ELF-1 (cell line): ENCODE measurements around the gene ENGASE.
"Not testable (repeated sequence)": the region's sequence is repeated elsewhere in the genome, so short reads cannot be mapped to it uniquely, and the experiment has no call there.

Experiments
- DNase-seq: peaks from one replicate; pipeline ENCODE4 v3.0.0-alpha.2; 2016; ENCODE audit warnings: low read depth, low spot score

Gene ENGASE

DNA sequence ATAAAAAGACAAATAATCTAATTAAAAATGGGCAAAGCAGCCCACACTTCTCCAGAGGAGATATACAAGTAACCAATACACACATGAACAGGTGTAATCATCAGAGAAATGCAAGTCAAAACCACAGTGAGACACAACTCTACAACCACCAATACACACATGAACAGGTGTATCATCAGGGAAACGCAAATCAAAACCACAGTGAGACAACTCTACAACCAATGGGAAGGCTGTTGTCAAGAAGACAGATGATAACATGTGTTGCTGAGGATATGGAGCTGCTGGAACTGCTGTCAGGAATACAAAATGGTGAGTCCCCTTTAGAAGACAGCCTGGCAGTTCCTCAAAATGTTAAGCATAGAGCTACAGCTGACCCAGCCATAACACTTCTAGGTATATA is 22.5 kb upstream of the ENGASE start:
- no peak for DNase-seq

DNA sequence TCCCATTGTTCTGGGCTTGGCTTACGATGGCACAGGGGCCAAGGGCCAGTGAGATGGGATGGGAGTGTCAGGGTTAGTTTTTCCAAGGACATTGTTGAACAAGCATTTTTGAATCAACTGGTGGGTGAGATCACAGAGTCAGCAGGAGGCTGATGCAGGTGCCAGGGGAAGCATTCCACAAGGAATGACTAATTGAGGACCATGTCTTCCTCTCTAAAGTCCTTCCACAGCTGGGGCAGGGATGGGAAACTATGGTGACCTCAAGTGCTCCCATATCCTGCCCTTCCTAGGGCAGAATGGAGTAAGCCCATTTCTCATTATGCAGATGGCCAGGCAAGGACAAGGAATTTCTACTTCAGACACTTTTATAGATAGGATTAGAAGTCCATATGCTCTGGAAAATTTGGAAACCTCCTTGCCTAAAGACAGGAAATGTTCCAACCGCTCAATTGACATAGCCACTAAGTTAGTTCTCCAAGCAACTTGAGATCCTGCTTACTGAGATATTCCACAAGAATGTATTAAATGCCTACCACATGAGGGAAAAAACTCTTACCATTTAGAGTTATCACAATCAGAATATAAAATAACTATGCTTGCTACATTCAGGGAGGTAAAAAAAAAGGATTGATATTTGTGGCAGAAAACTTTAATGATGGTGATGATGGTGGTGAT is 21.2 kb upstream of the ENGASE start:
- DNase-seq, result no peak

GRCh38 chr17:79054200-79054960 is 20.2 kb upstream of the ENGASE start:
- no peak for DNase-seq

DNA sequence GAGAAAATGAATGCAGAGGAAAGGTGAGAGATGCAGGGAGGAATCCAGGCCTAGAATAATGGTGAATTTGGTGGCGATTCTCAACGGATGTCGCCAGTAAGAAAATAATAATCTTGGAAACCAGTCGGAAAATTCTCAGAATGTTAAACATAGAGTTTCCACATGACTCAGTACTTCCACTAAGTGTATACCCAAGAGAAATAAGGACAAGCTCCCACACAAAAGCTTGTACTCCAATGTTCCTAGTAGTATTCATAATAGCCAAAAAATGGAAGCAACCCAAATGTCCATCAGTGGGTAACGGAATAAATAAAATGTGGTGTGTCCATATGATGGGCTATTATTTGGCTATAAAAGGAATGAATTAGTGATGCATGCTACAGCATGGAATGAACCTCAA is 19.4 kb upstream of the ENGASE start:
- DNase-seq, result no peak

DNA sequence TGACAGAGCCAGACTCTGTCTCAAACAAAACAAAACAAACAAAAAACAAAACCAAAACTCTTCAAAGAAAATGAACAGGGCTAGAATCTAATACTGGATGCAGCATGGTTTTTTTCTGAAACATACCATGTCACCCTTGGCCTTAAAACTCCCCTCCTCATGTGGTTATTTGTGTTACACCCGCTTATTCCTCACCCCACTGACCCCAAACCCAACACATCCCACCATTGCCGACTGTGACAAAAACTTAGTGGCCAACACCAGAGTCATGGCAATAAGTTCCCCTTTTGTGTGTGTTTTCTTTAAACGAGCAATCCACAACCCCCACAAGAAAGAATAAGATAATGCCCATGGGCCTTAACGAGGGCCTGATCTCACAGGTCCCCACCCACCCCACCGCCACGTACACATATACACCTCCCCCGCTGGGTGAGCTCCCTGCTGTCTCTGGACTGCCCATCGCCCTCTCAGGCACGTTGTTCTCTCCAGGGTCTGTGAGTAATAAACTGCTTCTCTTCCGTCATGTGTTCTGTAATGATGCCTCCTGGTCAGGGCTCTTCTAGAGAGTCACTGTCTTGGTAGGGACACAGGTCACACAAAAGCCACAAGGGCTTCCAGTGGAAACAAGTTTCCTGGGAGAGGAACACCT is 16.8 kb upstream of the ENGASE start:
- no peak for DNase-seq

- DNase-seq, result no peak
Measured at GRCh38 chr17:79062691-79063090, 11.9 kb upstream of the ENGASE start.

DNA sequence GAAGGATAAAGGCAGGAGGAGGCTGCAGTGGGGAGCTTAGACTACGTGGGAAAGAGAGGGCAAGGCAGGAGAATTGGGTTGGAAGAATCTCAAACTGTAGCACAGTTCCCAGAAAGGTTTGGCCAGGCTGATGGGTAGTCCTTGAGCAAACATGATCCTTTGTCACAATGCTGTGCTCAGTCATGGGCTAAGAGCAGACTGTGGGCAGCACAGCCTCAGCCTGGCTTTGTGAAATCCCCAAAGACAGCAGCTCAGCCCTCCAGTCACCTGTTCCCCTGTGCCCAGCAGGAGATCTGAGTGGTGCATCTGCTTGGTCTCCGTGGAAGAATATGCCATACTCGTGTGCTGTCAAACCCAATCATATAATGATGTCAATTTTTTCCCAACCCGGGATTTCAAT is 10.6 kb upstream of the ENGASE start:
- no peak for DNase-seq

DNA sequence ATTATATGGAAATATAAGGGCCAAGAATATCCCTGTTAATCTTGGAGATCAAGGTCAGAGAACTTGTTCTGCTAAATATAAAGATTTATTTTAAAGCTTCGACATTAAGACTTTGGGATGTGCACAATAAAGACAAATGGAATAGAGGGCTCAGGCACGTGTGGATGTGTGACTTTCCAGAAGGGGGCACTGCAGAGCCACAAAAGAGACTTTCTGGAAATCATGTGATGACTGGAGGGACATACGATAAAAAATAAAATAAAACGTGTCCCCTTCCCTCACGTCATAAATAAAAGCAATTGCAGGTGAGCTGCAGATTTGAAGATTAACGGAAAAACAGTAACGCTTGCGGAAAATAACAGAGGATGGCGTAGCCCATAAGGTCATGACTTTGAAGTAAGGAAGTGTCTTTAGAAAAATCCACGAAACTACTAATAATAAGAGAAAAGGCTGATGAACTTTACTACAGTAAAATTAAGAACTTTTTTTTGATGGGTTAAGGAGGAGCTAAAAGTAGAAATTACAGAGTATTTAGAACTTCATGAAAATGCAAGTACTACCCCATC is 9.4 kb upstream of the ENGASE start:
- DNase-seq, result peak; percentile 27

DNA sequence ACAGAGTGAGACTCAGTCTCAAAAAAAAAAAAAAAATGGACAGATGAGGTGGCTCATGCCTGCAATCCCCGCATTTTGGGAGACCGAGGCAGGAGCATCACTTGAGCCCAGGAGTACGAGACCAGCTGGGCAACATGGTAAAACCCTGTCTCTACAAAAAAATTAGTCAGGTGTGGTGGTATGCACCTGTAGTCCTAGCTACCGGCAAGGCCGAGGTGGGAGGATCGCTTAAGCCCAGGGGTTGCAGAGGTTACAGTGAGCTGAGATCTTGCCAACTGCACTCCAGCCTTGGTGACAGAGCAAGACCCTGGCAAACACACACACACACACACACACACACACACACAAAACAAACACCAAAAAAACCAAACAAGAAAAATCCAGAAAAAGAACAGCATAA is 7.7 kb upstream of the ENGASE start:
- no peak for DNase-seq

GRCh38 chr17:79070266-79070880 is 4.3 kb upstream of the ENGASE start:
- no peak for DNase-seq

DNA sequence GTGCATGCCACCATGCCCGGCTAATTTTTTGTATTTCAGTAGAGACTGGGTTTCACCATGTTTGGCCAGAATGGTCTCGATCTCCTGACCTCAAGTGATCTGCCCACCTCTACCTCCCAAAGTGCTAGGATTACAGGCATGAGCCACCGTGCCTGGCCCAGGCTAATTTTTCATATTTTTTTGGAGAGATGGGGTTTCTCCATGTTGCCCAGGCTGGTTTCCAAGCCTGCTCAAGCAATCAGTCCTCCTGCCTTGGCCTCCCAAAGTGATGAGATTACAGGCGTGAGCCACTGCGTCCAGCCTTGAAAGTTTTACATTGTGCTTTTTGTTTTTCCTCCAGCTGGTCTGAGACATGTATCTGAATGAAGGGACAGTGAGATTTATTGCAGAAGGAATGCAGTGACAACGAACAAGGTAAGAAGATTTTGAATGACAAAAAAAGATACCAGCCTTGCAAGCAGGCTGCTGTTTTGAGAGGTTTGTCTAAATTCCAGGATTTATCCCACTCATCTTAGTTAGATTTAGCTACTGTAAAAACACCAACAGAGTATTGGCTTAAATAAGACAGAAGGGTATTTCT is 3.4 kb upstream of the ENGASE start:
- DNase-seq, result no peak

- DNase-seq, result no peak
Measured at GRCh38 chr17:79072544-79072943, 2.1 kb upstream of the ENGASE start.

GRCh38 chr17:79073016-79073705 is 1.5 kb upstream of the ENGASE start:
- no peak for DNase-seq

DNA sequence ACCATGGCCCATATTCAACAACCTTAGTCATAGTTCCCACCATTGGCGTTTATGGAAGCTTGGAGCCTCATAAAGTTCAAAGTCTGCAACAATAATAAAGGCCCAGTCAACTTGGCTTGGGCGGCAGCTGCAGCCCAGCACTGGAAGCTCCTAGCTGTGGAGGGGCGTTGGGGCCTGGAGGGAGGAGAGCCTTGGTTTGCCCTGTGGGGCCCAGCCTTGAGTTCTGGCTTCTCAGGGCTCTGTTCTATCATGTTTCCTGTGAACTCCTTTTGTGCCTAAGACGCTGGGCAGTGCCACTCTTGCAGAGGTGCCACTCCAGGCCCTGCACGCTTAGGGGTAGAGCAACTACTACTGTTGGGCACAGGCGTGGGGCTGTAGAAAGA is 927 bp upstream of the ENGASE start:
- no peak for DNase-seq

GRCh38 chr17:79074121-79074648 is 439 bp upstream of the ENGASE start:
- not testable (repeated sequence) for DNase-seq

GRCh38 chr17:79075446-79075750 is 774 bp downstream of the ENGASE start:
- DNase-seq, result no peak

- no peak for DNase-seq
Measured at GRCh38 chr17:79075861-79076406, 1.3 kb downstream of the ENGASE start.

DNA sequence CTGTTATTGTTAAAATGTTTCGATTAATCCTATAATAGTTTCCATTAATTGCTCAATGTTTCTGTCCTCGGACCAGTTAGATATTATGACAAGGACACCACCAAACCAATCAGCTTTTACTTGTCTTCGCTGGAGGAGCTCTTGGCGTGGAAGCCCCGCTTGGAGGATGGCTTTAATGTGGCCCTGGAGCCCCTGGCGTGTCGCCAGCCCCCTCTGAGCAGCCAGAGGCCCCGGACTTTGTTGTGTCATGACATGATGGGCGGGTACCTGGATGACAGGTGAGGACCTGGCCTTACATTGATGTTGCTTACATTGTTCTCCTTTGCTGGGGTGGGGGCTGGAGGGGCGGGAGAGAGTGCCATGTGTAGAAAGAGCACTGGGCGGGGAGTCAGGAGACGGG is 3.0 kb downstream of the ENGASE start:
- DNase-seq, result no peak

DNA sequence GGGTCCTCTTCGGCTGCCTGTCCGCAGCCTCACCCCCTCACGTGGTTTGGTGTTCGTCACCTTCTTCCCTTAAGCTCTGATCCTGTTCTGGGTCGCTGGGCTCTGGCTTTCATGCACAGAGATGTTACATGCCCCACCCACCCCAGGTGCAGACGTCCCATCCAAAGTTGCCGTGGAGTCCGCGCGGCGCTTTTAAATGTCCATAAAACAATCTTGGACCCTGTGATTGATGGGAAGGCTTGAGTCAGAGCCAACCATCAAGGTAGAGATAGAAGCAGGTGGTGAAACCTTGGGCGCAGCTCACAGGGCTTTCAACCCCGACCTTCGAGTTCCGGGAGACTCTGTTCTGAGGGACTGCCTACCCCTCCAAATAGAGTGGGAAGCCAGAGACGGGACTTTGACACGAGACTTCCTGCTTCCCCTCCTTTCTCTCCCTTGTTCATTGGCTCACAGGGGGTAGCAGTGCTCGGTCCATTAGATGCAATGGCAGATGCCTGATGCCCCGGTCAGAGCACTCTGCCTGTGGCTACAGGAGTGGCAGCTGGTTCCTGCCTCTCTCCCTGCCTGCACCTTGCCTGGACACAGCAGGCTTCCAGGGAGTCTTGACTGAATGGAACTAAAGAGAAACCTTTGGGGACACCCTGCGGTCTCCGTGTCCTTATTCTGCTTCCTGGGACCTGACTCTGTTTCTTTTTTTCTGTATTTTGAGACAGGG is 4.0 kb downstream of the ENGASE start:
- DNase-seq, result no peak
